ENCODE data around the gene PRKN.

The PRKN gene

GRCh38 chr6:162229093-162229492 is 498.5 kb downstream of the PRKN start:
- intact Hi-C loops (cut with DNase I; ENCODE audit: low total_unique reads) = no loop called here
- Histone ChIP-seq H3K9me3 (peaks cover 0 to 9% (median 0%) of the 10 kb centered on the region in 3 donors), H3K27me3 (no peaks in the 10 kb centered on the region), H3K4me1 (no peaks in the 10 kb centered on the region), H3K27ac (no peak overlapping the region), H3K4me3 (no peak overlapping the region), H3K36me3 (no peaks in the 10 kb centered on the region)
- no peak for TF ChIP-seq CTCF (IDR thresholded peaks at IDR 0.05)
- no peak for DNase-seq

GRCh38 chr6:162226803-162227202 is 500.8 kb downstream of the PRKN start:
- no peak overlapping the region for H3K4me3 ChIP-seq
- H3K36me3 ChIP-seq = no peaks in the 10 kb centered on the region
- H3K9me3 ChIP-seq = peaks cover 0 to 9% (median 0%) of the 10 kb centered on the region in 3 donors
- DNase-seq = no peak
- intact Hi-C loops (cut with DNase I; ENCODE audit: low total_unique reads) = no loop called here
- TF ChIP-seq CTCF (IDR thresholded peaks at IDR 0.05) = no peak
- no peak overlapping the region for H3K27ac ChIP-seq
- no peaks in the 10 kb centered on the region for H3K4me1 ChIP-seq
- no peaks in the 10 kb centered on the region for H3K27me3 ChIP-seq

DNA sequence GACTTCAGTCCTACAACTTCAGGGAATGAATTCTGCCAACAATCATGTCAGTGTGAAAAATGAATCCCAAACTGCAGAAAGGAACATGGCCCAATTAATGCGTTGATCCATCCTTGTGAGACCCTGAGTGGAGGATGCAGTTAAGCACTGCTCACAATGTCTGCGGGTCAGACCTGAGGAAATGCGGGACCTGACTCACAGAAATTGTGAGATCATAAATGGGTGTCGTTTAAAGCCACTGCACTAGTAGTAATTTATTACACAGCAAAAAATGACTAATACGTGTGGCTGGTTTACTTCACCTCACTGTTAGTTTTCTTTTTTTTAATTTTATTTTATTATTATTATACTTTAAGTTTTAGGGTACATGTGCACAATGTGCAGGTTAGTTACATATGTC is 505.0 kb downstream of the PRKN start:
- H3K27me3 ChIP-seq = no peaks in the 10 kb centered on the region
- H3K9me3 ChIP-seq = peaks cover 0 to 9% (median 0%) of the 10 kb centered on the region in 3 donors
- no peaks in the 10 kb centered on the region for H3K4me1 ChIP-seq
- no peak for DNase-seq
- H3K4me3 ChIP-seq = no peak overlapping the region
- TF ChIP-seq CTCF (IDR thresholded peaks at IDR 0.05) = no peak
- no peak overlapping the region for H3K27ac ChIP-seq
- no peaks in the 10 kb centered on the region for H3K36me3 ChIP-seq
- intact Hi-C loops (cut with DNase I; ENCODE audit: low total_unique reads) = no loop called here

DNA sequence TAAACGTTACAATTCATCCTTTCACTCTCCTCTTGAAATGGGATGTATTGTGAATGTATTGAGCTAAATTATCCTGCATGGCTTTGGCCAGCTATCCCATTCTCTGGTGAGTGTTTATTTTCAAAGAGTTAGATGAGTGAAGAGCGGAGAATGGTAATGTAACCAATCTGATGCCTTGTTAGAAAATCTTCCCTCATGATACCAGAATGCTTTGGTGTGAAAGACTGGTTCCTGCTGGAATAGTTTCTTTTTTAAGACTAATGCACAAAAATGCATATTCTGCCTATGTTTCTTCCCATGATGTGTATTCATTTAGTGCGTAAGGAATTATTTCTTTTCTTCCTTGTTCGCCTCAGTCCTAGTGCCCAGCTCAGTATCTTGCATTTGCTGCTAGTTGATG is 506.7 kb downstream of the PRKN start:
- no peaks in the 10 kb centered on the region for H3K27me3 ChIP-seq
- H3K4me3 ChIP-seq = no peak overlapping the region
- intact Hi-C loops (cut with DNase I; ENCODE audit: low total_unique reads) = no loop called here
- no peaks in the 10 kb centered on the region for H3K36me3 ChIP-seq
- TF ChIP-seq CTCF (IDR thresholded peaks at IDR 0.05) = no peak
- H3K4me1 ChIP-seq = no peaks in the 10 kb centered on the region
- H3K9me3 ChIP-seq = peaks cover 0 to 9% (median 0%) of the 10 kb centered on the region in 3 donors
- no peak for DNase-seq
- no peak overlapping the region for H3K27ac ChIP-seq

- no peak overlapping the region for H3K4me3 ChIP-seq
- TF ChIP-seq CTCF (IDR thresholded peaks at IDR 0.05) = no peak
- H3K36me3 ChIP-seq = no peaks in the 10 kb centered on the region
- H3K27ac ChIP-seq = no peak overlapping the region
- intact Hi-C loops (cut with DNase I; ENCODE audit: low total_unique reads) = no loop called here
- DNase-seq = no peak
- no peaks in the 10 kb centered on the region for H3K4me1 ChIP-seq
- H3K27me3 ChIP-seq = no peaks in the 10 kb centered on the region
- no peaks in the 10 kb centered on the region for H3K9me3 ChIP-seq
These were observed 508.3 kb downstream of the PRKN start for GRCh38 chr6:162219266-162219665.

- intact Hi-C loops (cut with DNase I; ENCODE audit: low total_unique reads) = no loop called here
- no peaks in the 10 kb centered on the region for H3K4me1 ChIP-seq
- no peak overlapping the region for H3K27ac ChIP-seq
- TF ChIP-seq CTCF (IDR thresholded peaks at IDR 0.05) = no peak
- no peaks in the 10 kb centered on the region for H3K36me3 ChIP-seq
- no peaks in the 10 kb centered on the region for H3K9me3 ChIP-seq
- H3K27me3 ChIP-seq = no peaks in the 10 kb centered on the region
- no peak for DNase-seq
- no peak overlapping the region for H3K4me3 ChIP-seq
These were observed 509.6 kb downstream of the PRKN start for GRCh38 chr6:162217811-162218493.

All from tibial artery (tissue), 4 donors.